Measurements from ENCODE around the gene MRPS11. TPM values are rescaled to one million over a fixed set of nuclear protein-coding genes. Genes with fewer than 3 reads are reported as not detected.
"Not testable (repeated sequence)": the region's sequence is repeated elsewhere in the genome, so short reads cannot be mapped to it uniquely, and the experiment has no call there.

Gene MRPS11
- total RNA-seq, 3 donors from 2014 or later: 61.3 to 73.4 (median 67.2) TPM

- peaks cover 4% of the 10 kb centered on the region for H3K36me3 Mint-ChIP-seq (ENCODE audit: insufficient read depth)
- no peaks in the 10 kb centered on the region for H3K9me3 Mint-ChIP-seq
- H3K27me3 Mint-ChIP-seq (ENCODE audit: low read depth): no peaks in the 10 kb centered on the region
- DNase-seq (no peak), ATAC-seq (no peak)
- H3K4me1 Mint-ChIP-seq (ENCODE audit: low read depth): no peaks in the 10 kb centered on the region
- no peak overlapping the region for H3K4me3 Mint-ChIP-seq
These were observed 23.6 kb downstream of the MRPS11 start for GRCh38 chr15:88491158-88491557.

- H3K4me3 Mint-ChIP-seq: no peak overlapping the region
- H3K36me3 Mint-ChIP-seq (ENCODE audit: insufficient read depth): peaks cover 8% of the 10 kb centered on the region
- H3K27me3 Mint-ChIP-seq (ENCODE audit: low read depth): no peaks in the 10 kb centered on the region
- H3K4me1 Mint-ChIP-seq (ENCODE audit: low read depth): no peaks in the 10 kb centered on the region
- no peaks in the 10 kb centered on the region for H3K9me3 Mint-ChIP-seq
- no peak for DNase-seq
- ATAC-seq: no peak
These were observed 26.3 kb downstream of the MRPS11 start for GRCh38 chr15:88493844-88494243.

- ATAC-seq (no peak), DNase-seq (no peak)
- no peaks in the 10 kb centered on the region for H3K9me3 Mint-ChIP-seq
These were observed 29.7 kb downstream of the MRPS11 start for GRCh38 chr15:88497109-88497765.

GRCh38 chr15:88498996-88499395 is 31.5 kb downstream of the MRPS11 start:
- Mint-ChIP-seq H3K9me3 (no peaks in the 10 kb centered on the region), H3K4me1 (ENCODE audit: low read depth) (no peaks in the 10 kb centered on the region), H3K4me3 (no peak overlapping the region), H3K27me3 (ENCODE audit: low read depth) (no peaks in the 10 kb centered on the region), H3K36me3 (ENCODE audit: insufficient read depth) (peaks cover 8% of the 10 kb centered on the region)
- no peak for DNase-seq
- ATAC-seq: no peak

More at GRCh38 chr15:88497109-88497765, 29.7 kb downstream of the MRPS11 start:
- Mint-ChIP-seq H3K4me3 (no peak overlapping the region), H3K4me1 (ENCODE audit: low read depth) (no peaks in the 10 kb centered on the region), H3K36me3 (ENCODE audit: insufficient read depth) (peaks cover 8% of the 10 kb centered on the region), H3K27me3 (ENCODE audit: low read depth) (no peaks in the 10 kb centered on the region)

GRCh38 chr15:88504445-88504844 is 36.9 kb downstream of the MRPS11 start:
- Mint-ChIP-seq H3K4me3 (no peak overlapping the region), H3K4me1 (ENCODE audit: low read depth) (no peaks in the 10 kb centered on the region), H3K36me3 (ENCODE audit: insufficient read depth) (peaks cover 22% of the 10 kb centered on the region), H3K27me3 (ENCODE audit: low read depth) (no peaks in the 10 kb centered on the region), H3K9me3 (no peaks in the 10 kb centered on the region)
- DNase-seq: no peak
- no peak for ATAC-seq

GRCh38 chr15:88505721-88506120 is 38.2 kb downstream of the MRPS11 start:
- Mint-ChIP-seq H3K4me1 (ENCODE audit: low read depth) (no peaks in the 10 kb centered on the region), H3K4me3 (no peak overlapping the region), H3K36me3 (ENCODE audit: insufficient read depth) (peaks cover 29% of the 10 kb centered on the region), H3K9me3 (no peaks in the 10 kb centered on the region), H3K27me3 (ENCODE audit: low read depth) (no peaks in the 10 kb centered on the region)
- ATAC-seq (no peak), DNase-seq (no peak)

GRCh38 chr15:88506628-88507027 is 39.1 kb downstream of the MRPS11 start:
- Mint-ChIP-seq H3K4me3 (no peak overlapping the region), H3K36me3 (ENCODE audit: insufficient read depth) (peaks cover 36% of the 10 kb centered on the region), H3K4me1 (ENCODE audit: low read depth) (no peaks in the 10 kb centered on the region), H3K27me3 (ENCODE audit: low read depth) (no peaks in the 10 kb centered on the region), H3K9me3 (no peaks in the 10 kb centered on the region)
- DNase-seq: no peak
- no peak for ATAC-seq

- Mint-ChIP-seq H3K27me3 (ENCODE audit: low read depth) (no peaks in the 10 kb centered on the region), H3K4me3 (no peak overlapping the region), H3K36me3 (ENCODE audit: insufficient read depth) (peaks cover 46% of the 10 kb centered on the region), H3K4me1 (ENCODE audit: low read depth) (no peaks in the 10 kb centered on the region), H3K9me3 (no peaks in the 10 kb centered on the region)
- DNase-seq: no peak
- no peak for ATAC-seq
These were observed 41.8 kb downstream of the MRPS11 start for GRCh38 chr15:88509321-88509720.

GRCh38 chr15:88509964-88510363 is 42.5 kb downstream of the MRPS11 start:
- no peaks in the 10 kb centered on the region for H3K4me1 Mint-ChIP-seq (ENCODE audit: low read depth)
- DNase-seq (no peak), ATAC-seq (no peak)
- no peak overlapping the region for H3K4me3 Mint-ChIP-seq
- no peaks in the 10 kb centered on the region for H3K9me3 Mint-ChIP-seq
- no peaks in the 10 kb centered on the region for H3K27me3 Mint-ChIP-seq (ENCODE audit: low read depth)
- H3K36me3 Mint-ChIP-seq (ENCODE audit: insufficient read depth): peaks cover 43% of the 10 kb centered on the region

- no peak overlapping the region for H3K4me3 Mint-ChIP-seq
- peaks cover 38% of the 10 kb centered on the region for H3K36me3 Mint-ChIP-seq (ENCODE audit: insufficient read depth)
- ATAC-seq: no peak
- no peaks in the 10 kb centered on the region for H3K4me1 Mint-ChIP-seq (ENCODE audit: low read depth)
- no peak for DNase-seq
- H3K9me3 Mint-ChIP-seq: no peaks in the 10 kb centered on the region
- no peaks in the 10 kb centered on the region for H3K27me3 Mint-ChIP-seq (ENCODE audit: low read depth)
These were observed 43.7 kb downstream of the MRPS11 start for GRCh38 chr15:88511161-88511560.

GRCh38 chr15:88512078-88512477 is 44.6 kb downstream of the MRPS11 start:
- H3K4me3 Mint-ChIP-seq: no peak overlapping the region
- H3K9me3 Mint-ChIP-seq: no peaks in the 10 kb centered on the region
- H3K36me3 Mint-ChIP-seq (ENCODE audit: insufficient read depth): peaks cover 42% of the 10 kb centered on the region
- H3K27me3 Mint-ChIP-seq (ENCODE audit: low read depth): no peaks in the 10 kb centered on the region
- ATAC-seq (no peak), DNase-seq (no peak)
- no peaks in the 10 kb centered on the region for H3K4me1 Mint-ChIP-seq (ENCODE audit: low read depth)

- no peak for DNase-seq
- Mint-ChIP-seq H3K4me1 (ENCODE audit: low read depth) (no peaks in the 10 kb centered on the region), H3K4me3 (no peak overlapping the region), H3K36me3 (ENCODE audit: insufficient read depth) (peaks cover 42% of the 10 kb centered on the region), H3K9me3 (no peaks in the 10 kb centered on the region), H3K27me3 (ENCODE audit: low read depth) (no peaks in the 10 kb centered on the region)
- no peak for ATAC-seq
These were observed 45.1 kb downstream of the MRPS11 start for GRCh38 chr15:88512601-88513000.

GRCh38 chr15:88513195-88513594 is 45.7 kb downstream of the MRPS11 start:
- no peak for ATAC-seq
- H3K27me3 Mint-ChIP-seq (ENCODE audit: low read depth): no peaks in the 10 kb centered on the region
- H3K4me1 Mint-ChIP-seq (ENCODE audit: low read depth): no peaks in the 10 kb centered on the region
- H3K9me3 Mint-ChIP-seq: no peaks in the 10 kb centered on the region
- DNase-seq: no peak
- H3K36me3 Mint-ChIP-seq (ENCODE audit: insufficient read depth): peaks cover 42% of the 10 kb centered on the region
- no peak overlapping the region for H3K4me3 Mint-ChIP-seq

GRCh38 chr15:88518903-88519302 is 51.4 kb downstream of the MRPS11 start:
- no peak for ATAC-seq
- peaks cover 12% of the 10 kb centered on the region for H3K36me3 Mint-ChIP-seq (ENCODE audit: insufficient read depth)
- no peaks in the 10 kb centered on the region for H3K4me1 Mint-ChIP-seq (ENCODE audit: low read depth)
- DNase-seq: no peak
- no peaks in the 10 kb centered on the region for H3K9me3 Mint-ChIP-seq
- H3K27me3 Mint-ChIP-seq (ENCODE audit: low read depth): no peaks in the 10 kb centered on the region
- H3K4me3 Mint-ChIP-seq: no peak overlapping the region

GRCh38 chr15:88524094-88524493 is 56.6 kb downstream of the MRPS11 start:
- H3K36me3 Mint-ChIP-seq (ENCODE audit: insufficient read depth): peaks cover 37% of the 10 kb centered on the region
- not testable (repeated sequence) for ATAC-seq; H3K4me1 Mint-ChIP-seq (ENCODE audit: low read depth); H3K27me3 Mint-ChIP-seq (ENCODE audit: low read depth); H3K9me3 Mint-ChIP-seq; H3K4me3 Mint-ChIP-seq; DNase-seq

Measured in activated T-cell treated with anti-CD3 and anti-CD28 coated beads, Interleukin-2, amount 50 U/mL, for 4 hours (primary cell).